PC-9 (cell line): Measurements from ENCODE around the gene GNG13.

Source experiments
- EZH2 ChIP-seq: fragments of 200-600 bp; sonication (generic); IDR thresholded peaks from 2 replicates; pipeline ENCODE4 v1.8.0; 2017; ENCODE audit warnings: antibody characterized with exemption, low read depth
- TF ChIP-seq, protein P1 (sequence below): fragments of 200-600 bp; sonication (generic); conservative IDR thresholded peaks from 2 replicates; pipeline ENCODE4 v1.6.1; 2017; ENCODE audit warnings: mixed run types, antibody characterized with exemption, mild to moderate bottlenecking, moderate library complexity

DNA sequence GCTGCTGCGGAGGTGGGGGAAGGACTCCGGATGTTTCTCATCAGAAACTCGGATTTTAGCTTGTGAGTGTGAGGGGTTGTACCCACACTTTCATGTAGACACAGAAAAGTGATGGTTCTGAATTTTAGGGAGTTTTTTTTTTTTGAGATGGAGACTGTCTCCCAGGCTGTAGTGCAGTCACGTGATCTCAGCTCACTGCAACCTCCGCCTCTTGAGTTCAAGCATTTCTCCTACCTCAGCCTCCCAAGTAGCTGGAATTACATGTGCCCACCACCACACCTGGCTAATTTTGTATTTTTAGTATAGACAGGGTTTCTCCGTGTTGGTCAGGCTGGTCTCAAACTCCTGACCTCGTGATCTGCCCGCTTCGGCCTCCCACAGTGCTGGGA lies 22.4 kb upstream of the GNG13 start:
- TF ChIP-seq EZH2 = no peak
- TF ChIP-seq, protein P1, sequence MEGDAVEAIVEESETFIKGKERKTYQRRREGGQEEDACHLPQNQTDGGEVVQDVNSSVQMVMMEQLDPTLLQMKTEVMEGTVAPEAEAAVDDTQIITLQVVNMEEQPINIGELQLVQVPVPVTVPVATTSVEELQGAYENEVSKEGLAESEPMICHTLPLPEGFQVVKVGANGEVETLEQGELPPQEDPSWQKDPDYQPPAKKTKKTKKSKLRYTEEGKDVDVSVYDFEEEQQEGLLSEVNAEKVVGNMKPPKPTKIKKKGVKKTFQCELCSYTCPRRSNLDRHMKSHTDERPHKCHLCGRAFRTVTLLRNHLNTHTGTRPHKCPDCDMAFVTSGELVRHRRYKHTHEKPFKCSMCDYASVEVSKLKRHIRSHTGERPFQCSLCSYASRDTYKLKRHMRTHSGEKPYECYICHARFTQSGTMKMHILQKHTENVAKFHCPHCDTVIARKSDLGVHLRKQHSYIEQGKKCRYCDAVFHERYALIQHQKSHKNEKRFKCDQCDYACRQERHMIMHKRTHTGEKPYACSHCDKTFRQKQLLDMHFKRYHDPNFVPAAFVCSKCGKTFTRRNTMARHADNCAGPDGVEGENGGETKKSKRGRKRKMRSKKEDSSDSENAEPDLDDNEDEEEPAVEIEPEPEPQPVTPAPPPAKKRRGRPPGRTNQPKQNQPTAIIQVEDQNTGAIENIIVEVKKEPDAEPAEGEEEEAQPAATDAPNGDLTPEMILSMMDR = no peak
